Peyer's patch (tissue), 4 donors: ENCODE results near the gene GPBP1.

Experiments
- POLR2A ChIP-seq, 2 donors: fragments of 450-650 bp; IDR thresholded peaks; one replicate each; pipeline ENCODE4 v1.5.1; 2017; ENCODE audit warnings: antibody characterized with exemption in 2 of 2, mild to moderate bottlenecking in 2 of 2, moderate library complexity in 2 of 2
- TF ChIP-seq, protein P1 (sequence below), 6 experiments: fragments of 450-650 bp in 4 of 6; fragments of 200-600 bp in 2 of 6; sonication (generic) in 1 of 6; IDR thresholded peaks; one replicate each; pipeline ENCODE4 v1.5.1; 2017 to 2019; ENCODE audit warnings: antibody characterized with exemption in 6 of 6, mild to moderate bottlenecking in 3 of 6, moderate library complexity in 1 of 6

DNA sequence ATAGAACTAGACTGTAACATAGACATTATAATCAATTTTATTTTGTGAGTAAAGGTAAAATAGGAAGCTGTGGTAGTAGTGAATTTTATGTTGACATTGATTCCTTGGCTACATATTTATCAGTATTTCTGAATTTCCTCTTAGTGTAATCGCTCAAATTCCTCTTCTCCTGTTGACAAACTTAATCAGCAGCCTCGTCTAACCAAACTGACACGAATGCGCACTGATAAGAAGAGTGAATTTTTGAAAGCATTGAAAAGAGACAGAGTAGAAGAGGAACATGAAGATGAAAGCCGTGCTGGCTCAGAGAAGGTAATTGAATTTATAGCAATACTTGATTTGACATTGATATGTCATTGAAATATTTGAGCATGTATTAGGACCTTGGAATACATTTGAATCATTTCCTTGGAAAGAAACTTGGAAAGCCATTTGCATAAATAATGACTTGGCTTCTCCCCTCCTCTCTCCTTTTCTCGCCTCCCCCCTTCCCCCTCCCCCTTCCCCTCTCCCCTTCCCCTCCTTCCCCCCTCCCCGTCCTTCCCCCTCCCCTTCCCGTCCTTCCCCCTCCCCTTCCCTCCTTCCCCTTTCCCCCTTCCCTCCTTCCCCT lies 75.5 kb downstream of the GPBP1 start:
- TF ChIP-seq, protein P1, sequence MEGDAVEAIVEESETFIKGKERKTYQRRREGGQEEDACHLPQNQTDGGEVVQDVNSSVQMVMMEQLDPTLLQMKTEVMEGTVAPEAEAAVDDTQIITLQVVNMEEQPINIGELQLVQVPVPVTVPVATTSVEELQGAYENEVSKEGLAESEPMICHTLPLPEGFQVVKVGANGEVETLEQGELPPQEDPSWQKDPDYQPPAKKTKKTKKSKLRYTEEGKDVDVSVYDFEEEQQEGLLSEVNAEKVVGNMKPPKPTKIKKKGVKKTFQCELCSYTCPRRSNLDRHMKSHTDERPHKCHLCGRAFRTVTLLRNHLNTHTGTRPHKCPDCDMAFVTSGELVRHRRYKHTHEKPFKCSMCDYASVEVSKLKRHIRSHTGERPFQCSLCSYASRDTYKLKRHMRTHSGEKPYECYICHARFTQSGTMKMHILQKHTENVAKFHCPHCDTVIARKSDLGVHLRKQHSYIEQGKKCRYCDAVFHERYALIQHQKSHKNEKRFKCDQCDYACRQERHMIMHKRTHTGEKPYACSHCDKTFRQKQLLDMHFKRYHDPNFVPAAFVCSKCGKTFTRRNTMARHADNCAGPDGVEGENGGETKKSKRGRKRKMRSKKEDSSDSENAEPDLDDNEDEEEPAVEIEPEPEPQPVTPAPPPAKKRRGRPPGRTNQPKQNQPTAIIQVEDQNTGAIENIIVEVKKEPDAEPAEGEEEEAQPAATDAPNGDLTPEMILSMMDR (IDR thresholded peaks at IDR 0.05), result no peak
- no peak for TF ChIP-seq POLR2A (IDR thresholded peaks at IDR 0.05)
